Measurements from ENCODE around the gene PRMT6.

The PRMT6 gene

DNA sequence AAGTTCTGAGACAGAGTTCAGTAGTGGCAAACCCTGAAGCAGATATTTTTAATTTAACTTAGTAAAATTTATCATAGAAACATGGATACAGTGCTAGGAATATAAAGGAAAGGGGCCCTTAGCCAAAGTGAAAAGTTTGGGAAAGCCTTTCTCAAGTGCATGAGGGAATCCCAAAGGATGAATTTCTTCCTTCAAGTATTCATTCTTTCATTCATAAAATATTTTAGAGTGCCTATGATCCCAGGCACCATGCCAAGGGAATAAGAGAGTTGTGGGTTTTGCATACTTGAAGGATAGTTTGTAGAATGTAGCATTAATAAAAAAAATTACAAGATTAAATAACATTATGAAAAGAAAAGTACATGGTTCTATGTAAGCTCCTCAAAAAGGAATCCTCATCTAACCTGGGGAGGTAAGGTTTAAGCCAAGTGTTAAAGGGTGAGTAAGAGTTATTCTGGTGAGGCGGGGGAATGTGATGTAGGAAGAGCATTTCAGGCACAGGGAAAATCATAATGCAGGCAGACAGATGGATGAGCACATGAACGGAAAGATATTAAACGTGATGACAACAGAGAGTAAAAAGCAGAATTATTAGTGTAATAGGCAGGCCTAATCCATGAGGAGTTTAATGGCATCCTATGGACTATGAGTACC lies 44.0 kb downstream of the PRMT6 start:
- H3K27me3 ChIP-seq (ENCODE audit: control insufficient read depth, insufficient read depth, low read length), result no peaks in the 10 kb centered on the region
- no peaks in the 10 kb centered on the region for H3K36me3 ChIP-seq (ENCODE audit: control insufficient read depth, insufficient read depth, low read length)
- no peaks in the 10 kb centered on the region for H3K4me1 ChIP-seq (ENCODE audit: control insufficient read depth, insufficient read depth, low read length)
- no peak overlapping the region for H3K4me3 ChIP-seq (ENCODE audit: low read length)
- no peak overlapping the region for H3K27ac ChIP-seq (ENCODE audit: low read depth, low read length)
- H3K9ac ChIP-seq (ENCODE audit: low read length), result no peak overlapping the region

DNA sequence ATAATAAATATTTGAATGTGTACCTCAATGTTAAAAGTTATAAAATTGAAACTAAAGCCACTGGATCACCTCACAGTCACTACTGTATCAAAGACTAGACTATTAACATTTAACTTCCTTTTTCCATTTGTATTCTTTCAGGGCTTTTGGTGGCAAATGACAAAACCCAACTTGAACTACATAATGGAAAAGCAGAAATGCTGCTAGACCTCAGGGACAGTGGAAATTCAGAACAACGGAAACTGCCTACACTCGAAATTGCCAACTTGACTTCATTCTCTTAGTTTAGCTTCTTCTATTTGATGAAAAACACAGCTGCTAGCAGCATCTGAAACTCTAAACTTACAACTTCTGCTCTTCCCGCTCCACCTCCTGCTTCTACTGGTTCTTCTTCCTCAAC lies 49.4 kb downstream of the PRMT6 start:
- Histone ChIP-seq H3K4me1 (ENCODE audit: control insufficient read depth, insufficient read depth, low read length) (no peaks in the 10 kb centered on the region), H3K36me3 (ENCODE audit: control insufficient read depth, insufficient read depth, low read length) (no peaks in the 10 kb centered on the region), H3K9ac (ENCODE audit: low read length) (no peak overlapping the region), H3K4me3 (ENCODE audit: low read length) (no peak overlapping the region), H3K27me3 (ENCODE audit: control insufficient read depth, insufficient read depth, low read length) (no peaks in the 10 kb centered on the region), H3K27ac (ENCODE audit: low read depth, low read length) (no peak overlapping the region)

All from rectal smooth muscle tissue (tissue), 1 donor.